GM23338 (cell line): ENCODE measurements around the gene SLC7A14. TPM values are rescaled to one million over a fixed set of nuclear protein-coding genes. Genes with fewer than 3 reads are reported as not detected.
A peak's percentile ranks its signal among the peaks of the same experiment; 100 is the strongest.

ENCODE experiments used
- ATAC-seq: fragments of 200-7000 bp; cut with Tn5 transposase; 3 replicates; pipeline ENCODE4 v1.9.1; 2020
- DNase-seq: peaks from one replicate; pipeline ENCODE4 v3.0.0-alpha.2; 2015; ENCODE audit warnings: low spot score
- H2AFZ ChIP-seq: fragments of 200-600 bp; sonication (generic); 2 replicates; pipeline ENCODE4 v1.8.0; 2016; ENCODE audit warnings: antibody characterized with exemption, mild to moderate bottlenecking, moderate library complexity
- H3F3A ChIP-seq: fragments of 200-600 bp; sonication (generic); replicated peaks from 2 replicates; pipeline ENCODE4 v1.8.0; 2017; ENCODE audit warnings: antibody characterized with exemption, mixed run types, low read depth
- H3K27ac ChIP-seq: fragments of 200-600 bp; sonication (generic); 2 replicates; pipeline ENCODE4 v1.6.1; 2016; ENCODE audit warnings: low read depth
- H3K27me3 ChIP-seq: fragments of 200-600 bp; sonication (generic); 2 replicates; pipeline ENCODE4 v1.8.0; 2016; ENCODE audit warnings: mild to moderate bottlenecking, mixed run types, moderate library complexity; ENCODE audit not compliant: insufficient read depth
- H3K36me3 ChIP-seq: fragments of 200-600 bp; sonication (generic); 2 replicates; pipeline ENCODE4 v1.8.0; 2016; ENCODE audit warnings: mild to moderate bottlenecking; ENCODE audit not compliant: insufficient read depth
- H3K4me1 ChIP-seq: fragments of 200-600 bp; sonication (generic); 2 replicates; pipeline ENCODE4 v1.8.0; 2016; ENCODE audit warnings: mild to moderate bottlenecking, moderate library complexity; ENCODE audit not compliant: insufficient read depth
- H3K4me2 ChIP-seq: fragments of 200-600 bp; sonication (generic); 2 replicates; pipeline ENCODE4 v1.7.1; 2017; ENCODE audit warnings: mixed run types
- H3K4me3 ChIP-seq: fragments of 200-600 bp; sonication (generic); 2 replicates; pipeline ENCODE4 v1.6.1; 2016; ENCODE audit warnings: mixed run types
- H3K79me2 ChIP-seq: fragments of 200-600 bp; sonication (generic); replicated peaks from 2 replicates; pipeline ENCODE4 v1.8.0; 2017; ENCODE audit warnings: mild to moderate bottlenecking; ENCODE audit not compliant: insufficient read depth
- H3K9me2 ChIP-seq: fragments of 200-600 bp; sonication (generic); 2 replicates; pipeline ENCODE4 v1.8.0; 2017; ENCODE audit not compliant: insufficient read depth
- H4K20me1 ChIP-seq: fragments of 200-600 bp; sonication (generic); replicated peaks from 2 replicates; pipeline ENCODE4 v1.8.0; 2017; ENCODE audit warnings: mild to moderate bottlenecking; ENCODE audit not compliant: insufficient read depth
- H3K27ac Mint-ChIP-seq: 2 replicates; pipeline ENCODE4 v1.8.0; 2020; ENCODE audit warnings: inconsistent platforms, mild to moderate bottlenecking, moderate library complexity, mixed read lengths
- H3K27me3 Mint-ChIP-seq: 3 replicates; pipeline ENCODE4 v1.8.0; 2022; ENCODE audit warnings: low read depth, mild to moderate bottlenecking, moderate library complexity, mixed read lengths, inconsistent platforms; ENCODE audit not compliant: insufficient read depth, poor library complexity
- H3K36me3 Mint-ChIP-seq: 3 replicates; pipeline ENCODE4 v1.8.0; 2021; ENCODE audit warnings: low read depth, mild to moderate bottlenecking, inconsistent platforms, moderate library complexity, mixed read lengths
- H3K4me1 Mint-ChIP-seq: 3 replicates; pipeline ENCODE4 v1.8.0; 2020; ENCODE audit warnings: mild to moderate bottlenecking, inconsistent platforms, mixed read lengths
- H3K4me3 Mint-ChIP-seq: 3 replicates; pipeline ENCODE4 v1.8.0; 2021; ENCODE audit warnings: moderate library complexity, mild to moderate bottlenecking, inconsistent platforms, mixed read lengths
- H3K9me3 Mint-ChIP-seq: 3 replicates; pipeline ENCODE4 v1.8.0; 2020; ENCODE audit warnings: moderate library complexity, mild to moderate bottlenecking, inconsistent platforms, mixed read lengths
- CREB1 ChIP-seq: fragments of 250-450 bp; sonication (Bioruptor Pico); IDR thresholded peaks from 2 replicates; pipeline ENCODE4 v1.5.0; 2020; ENCODE audit warnings: low read depth, mild to moderate bottlenecking, moderate library complexity
- CTCF ChIP-seq, 2 experiments: fragments of 200-600 bp in 1 of 2; sonication (generic) in 1 of 2; conservative IDR thresholded peaks; 2 replicates each; pipeline versions ENCODE4 v1.5.1 to v1.6.1; 2016 to 2017; ENCODE audit warnings: antibody characterized with exemption in 2 of 2, low read depth in 2 of 2, mild to moderate bottlenecking in 2 of 2, moderate library complexity in 1 of 2
- ETS1 ChIP-seq: IDR thresholded peaks from 2 replicates; pipeline ENCODE4 v1.6.1; 2016; ENCODE audit warnings: antibody characterized with exemption
- EZH2 ChIP-seq: fragments of 200-600 bp; sonication (generic); IDR thresholded peaks from one replicate; pipeline ENCODE4 v1.8.0; 2017; ENCODE audit warnings: antibody characterized with exemption, mild to moderate bottlenecking, low read depth; ENCODE audit not compliant: unreplicated experiment
- EZH2phosphoT487 ChIP-seq: fragments of 200-600 bp; sonication (generic); IDR thresholded peaks from one replicate; pipeline ENCODE4 v1.8.1; 2018; ENCODE audit warnings: antibody characterized with exemption; ENCODE audit not compliant: unreplicated experiment
- JUNB ChIP-seq: IDR thresholded peaks from one replicate; pipeline ENCODE4 v1.6.1; 2016; ENCODE audit warnings: antibody characterized with exemption; ENCODE audit not compliant: unreplicated experiment
- NANOG ChIP-seq: IDR thresholded peaks from 2 replicates; pipeline ENCODE4 v1.6.1; 2016; ENCODE audit warnings: antibody characterized with exemption, borderline replicate concordance
- POLR2AphosphoS5 ChIP-seq: IDR thresholded peaks from 2 replicates; pipeline ENCODE4 v1.6.1; 2016; ENCODE audit warnings: antibody characterized with exemption, low read depth
- REST ChIP-seq: IDR thresholded peaks from one replicate; pipeline ENCODE4 v1.6.1; 2018; ENCODE audit warnings: antibody characterized with exemption; ENCODE audit not compliant: unreplicated experiment
- STAT1 ChIP-seq: IDR thresholded peaks from one replicate; pipeline ENCODE4 v1.6.1; 2016; ENCODE audit warnings: antibody characterized with exemption; ENCODE audit not compliant: unreplicated experiment
- ZNF114 ChIP-seq: fragments of 250-450 bp; sonication (Bioruptor Pico); IDR thresholded peaks from 2 replicates; pipeline ENCODE4 v1.5.0; 2020; ENCODE audit warnings: mild to moderate bottlenecking, moderate library complexity
- ZNF331 ChIP-seq: fragments of 250-450 bp; sonication (Bioruptor Pico); IDR thresholded peaks from 2 replicates; pipeline ENCODE4 v1.5.0; 2020; ENCODE audit warnings: low read depth, mild to moderate bottlenecking, moderate library complexity
- polyA plus RNA-seq: library from polyadenylated mRNA; unstranded; fragments of >200 nt; fragmentation: Nextera tagmentation; extraction: Ambion mirVana; gene quantifications from 2 replicates; pipeline ENCODE4 v1.2.1, GENCODE V29; 2016
- total RNA-seq: library from RNA; depleted of rRNA; stranded (reverse); fragments of >200 nt; shearing (Covaris generic); gene quantifications from 2 replicates; pipeline ENCODE4 v1.2.3, GENCODE V29; 2014
- TF ChIP-seq, protein P1 (sequence below): fragments of 250-450 bp; sonication (Bioruptor Pico); IDR thresholded peaks from 2 replicates; pipeline ENCODE4 v1.5.0; 2020; ENCODE audit warnings: mild to moderate bottlenecking, moderate library complexity

Gene SLC7A14
- total and polyA plus RNA-seq, 2 experiments from 2014 or later, result 0.49 to 0.82 TPM

DNA sequence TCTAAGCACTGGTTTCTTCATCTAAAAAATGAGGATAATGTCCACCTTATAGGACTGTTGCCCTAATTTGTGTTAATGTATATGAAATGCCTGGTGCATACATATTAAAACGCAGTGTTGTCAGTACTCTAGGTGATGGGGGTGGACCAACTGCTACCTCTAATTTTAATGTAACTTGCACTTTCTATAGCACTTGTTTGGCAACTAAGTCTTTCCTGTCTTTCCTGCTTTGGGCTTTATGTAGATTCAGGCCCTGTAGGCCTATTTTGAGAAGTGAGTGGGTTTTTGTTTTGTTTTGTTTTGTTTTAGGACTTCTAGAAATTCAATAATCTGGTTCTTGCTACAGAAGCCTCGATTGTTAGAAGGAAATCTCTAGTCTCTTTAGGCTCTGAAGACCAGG, 21.2 kb downstream of the SLC7A14 start:
- no peak overlapping the region for H3K27ac ChIP-seq
- Mint-ChIP-seq H3K27me3 (no peaks in the 10 kb centered on the region), H3K9me3 (no peaks in the 10 kb centered on the region), H3K4me1 (peaks cover 4% of the 10 kb centered on the region; the same call in 1 of the 3 replicates), H3K4me3 (no peak overlapping the region), H3K36me3 (no peaks in the 10 kb centered on the region), H3K27ac (no peak overlapping the region)
- DNase-seq (no peak), ATAC-seq (no peak)
- TF ChIP-seq EZH2phosphoT487 (no peak), NANOG (no peak), CREB1 (CRISPR knock-in tag) (no peak), ZNF331 (CRISPR knock-in tag) (no peak), JUNB (no peak), REST (no peak), ETS1 (no peak), CTCF (conservative IDR thresholded peaks at IDR 0.05; ENCODE audit: low read depth in 2 of 2) (no peak), POLR2AphosphoS5 (no peak), ZNF114 (CRISPR knock-in tag) (no peak), STAT1 (no peak), EZH2 (no peak)
- TF ChIP-seq, protein P1, sequence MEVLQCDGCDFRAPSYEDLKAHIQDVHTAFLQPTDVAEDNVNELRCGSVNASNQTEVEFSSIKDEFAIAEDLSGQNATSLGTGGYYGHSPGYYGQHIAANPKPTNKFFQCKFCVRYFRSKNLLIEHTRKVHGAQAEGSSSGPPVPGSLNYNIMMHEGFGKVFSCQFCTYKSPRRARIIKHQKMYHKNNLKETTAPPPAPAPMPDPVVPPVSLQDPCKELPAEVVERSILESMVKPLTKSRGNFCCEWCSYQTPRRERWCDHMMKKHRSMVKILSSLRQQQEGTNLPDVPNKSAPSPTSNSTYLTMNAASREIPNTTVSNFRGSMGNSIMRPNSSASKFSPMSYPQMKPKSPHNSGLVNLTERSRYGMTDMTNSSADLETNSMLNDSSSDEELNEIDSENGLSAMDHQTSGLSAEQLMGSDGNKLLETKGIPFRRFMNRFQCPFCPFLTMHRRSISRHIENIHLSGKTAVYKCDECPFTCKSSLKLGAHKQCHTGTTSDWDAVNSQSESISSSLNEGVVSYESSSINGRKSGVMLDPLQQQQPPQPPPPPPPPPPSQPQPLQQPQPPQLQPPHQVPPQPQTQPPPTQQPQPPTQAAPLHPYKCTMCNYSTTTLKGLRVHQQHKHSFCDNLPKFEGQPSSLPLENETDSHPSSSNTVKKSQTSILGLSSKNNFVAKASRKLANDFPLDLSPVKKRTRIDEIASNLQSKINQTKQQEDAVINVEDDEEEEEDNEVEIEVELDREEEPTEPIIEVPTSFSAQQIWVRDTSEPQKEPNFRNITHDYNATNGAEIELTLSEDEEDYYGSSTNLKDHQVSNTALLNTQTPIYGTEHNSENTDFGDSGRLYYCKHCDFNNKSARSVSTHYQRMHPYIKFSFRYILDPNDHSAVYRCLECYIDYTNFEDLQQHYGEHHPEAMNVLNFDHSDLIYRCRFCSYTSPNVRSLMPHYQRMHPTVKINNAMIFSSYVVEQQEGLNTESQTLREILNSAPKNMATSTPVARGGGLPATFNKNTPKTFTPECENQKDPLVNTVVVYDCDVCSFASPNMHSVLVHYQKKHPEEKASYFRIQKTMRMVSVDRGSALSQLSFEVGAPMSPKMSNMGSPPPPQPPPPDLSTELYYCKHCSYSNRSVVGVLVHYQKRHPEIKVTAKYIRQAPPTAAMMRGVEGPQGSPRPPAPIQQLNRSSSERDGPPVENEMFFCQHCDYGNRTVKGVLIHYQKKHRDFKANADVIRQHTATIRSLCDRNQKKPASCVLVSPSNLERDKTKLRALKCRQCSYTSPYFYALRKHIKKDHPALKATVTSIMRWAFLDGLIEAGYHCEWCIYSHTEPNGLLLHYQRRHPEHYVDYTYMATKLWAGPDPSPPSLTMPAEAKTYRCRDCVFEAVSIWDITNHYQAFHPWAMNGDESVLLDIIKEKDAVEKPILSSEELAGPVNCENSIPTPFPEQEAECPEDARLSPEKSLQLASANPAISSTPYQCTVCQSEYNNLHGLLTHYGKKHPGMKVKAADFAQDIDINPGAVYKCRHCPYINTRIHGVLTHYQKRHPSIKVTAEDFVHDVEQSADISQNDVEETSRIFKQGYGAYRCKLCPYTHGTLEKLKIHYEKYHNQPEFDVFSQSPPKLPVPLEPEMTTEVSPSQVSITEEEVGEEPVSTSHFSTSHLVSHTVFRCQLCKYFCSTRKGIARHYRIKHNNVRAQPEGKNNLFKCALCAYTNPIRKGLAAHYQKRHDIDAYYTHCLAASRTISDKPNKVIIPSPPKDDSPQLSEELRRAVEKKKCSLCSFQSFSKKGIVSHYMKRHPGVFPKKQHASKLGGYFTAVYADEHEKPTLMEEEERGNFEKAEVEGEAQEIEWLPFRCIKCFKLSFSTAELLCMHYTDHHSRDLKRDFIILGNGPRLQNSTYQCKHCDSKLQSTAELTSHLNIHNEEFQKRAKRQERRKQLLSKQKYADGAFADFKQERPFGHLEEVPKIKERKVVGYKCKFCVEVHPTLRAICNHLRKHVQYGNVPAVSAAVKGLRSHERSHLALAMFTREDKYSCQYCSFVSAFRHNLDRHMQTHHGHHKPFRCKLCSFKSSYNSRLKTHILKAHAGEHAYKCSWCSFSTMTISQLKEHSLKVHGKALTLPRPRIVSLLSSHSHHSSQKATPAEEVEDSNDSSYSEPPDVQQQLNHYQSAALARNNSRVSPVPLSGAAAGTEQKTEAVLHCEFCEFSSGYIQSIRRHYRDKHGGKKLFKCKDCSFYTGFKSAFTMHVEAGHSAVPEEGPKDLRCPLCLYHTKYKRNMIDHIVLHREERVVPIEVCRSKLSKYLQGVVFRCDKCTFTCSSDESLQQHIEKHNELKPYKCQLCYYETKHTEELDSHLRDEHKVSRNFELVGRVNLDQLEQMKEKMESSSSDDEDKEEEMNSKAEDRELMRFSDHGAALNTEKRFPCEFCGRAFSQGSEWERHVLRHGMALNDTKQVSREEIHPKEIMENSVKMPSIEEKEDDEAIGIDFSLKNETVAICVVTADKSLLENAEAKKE, result no peak
- H3K4me1 ChIP-seq, result 0 out of 2 replicates have a peak, but pooled peaks cover 4% of the 10 kb centered on the region
- H3K4me3 ChIP-seq, result no peak overlapping the region
- H3K4me2 ChIP-seq, result no peak overlapping the region
- no peaks in the 10 kb centered on the region for H3F3A ChIP-seq
- no peaks in the 10 kb centered on the region for H3K9me2 ChIP-seq
- no peaks in the 10 kb centered on the region for H3K36me3 ChIP-seq
- H2AFZ ChIP-seq, result peak overlapping the region; percentile 78; the same call in 1 of the 2 replicates
- no peaks in the 10 kb centered on the region for H3K27me3 ChIP-seq
- H4K20me1 ChIP-seq, result no peaks in the 10 kb centered on the region
- H3K79me2 ChIP-seq, result no peaks in the 10 kb centered on the region
